GM21529 (cell line): Measurements from ENCODE around the gene MAEL.
"Not testable (repeated sequence)": the region's sequence is repeated elsewhere in the genome, so short reads cannot be mapped to it uniquely, and the experiment has no call there.

ENCODE experiments used
- ATAC-seq: cut with Tn5 transposase; IDR thresholded peaks from one replicate; pipeline ENCODE4 v1.9.1; 2021; ENCODE audit not compliant: unreplicated experiment

The MAEL gene

GRCh38 chr1:166977951-166978350 lies 11.1 kb upstream of the MAEL start:
- ATAC-seq: no peak

GRCh38 chr1:166978821-166979220 lies 10.3 kb upstream of the MAEL start:
- peak; percentile 37 for ATAC-seq

- ATAC-seq: no peak
Measured at GRCh38 chr1:166980383-166980782, 8.7 kb upstream of the MAEL start.

GRCh38 chr1:166980818-166981217 lies 8.3 kb upstream of the MAEL start:
- no peak for ATAC-seq

- no peak for ATAC-seq
Measured at GRCh38 chr1:166981589-166981988, 7.5 kb upstream of the MAEL start.

GRCh38 chr1:166999075-166999474 lies 10.0 kb downstream of the MAEL start:
- peak; percentile 29 for ATAC-seq

- ATAC-seq: peak; percentile 74
Measured at GRCh38 chr1:166999500-167000055, 10.5 kb downstream of the MAEL start.

- no peak for ATAC-seq
Measured at GRCh38 chr1:167000546-167000945, 11.5 kb downstream of the MAEL start.

- no peak for ATAC-seq
Measured at GRCh38 chr1:167002354-167002753, 13.3 kb downstream of the MAEL start.

GRCh38 chr1:167003711-167004110 lies 14.6 kb downstream of the MAEL start:
- no peak for ATAC-seq

- no peak for ATAC-seq
Measured at GRCh38 chr1:167011560-167012191, 22.6 kb downstream of the MAEL start.

GRCh38 chr1:167012570-167012969 lies 23.5 kb downstream of the MAEL start:
- no peak for ATAC-seq

GRCh38 chr1:167013108-167013929 lies 24.2 kb downstream of the MAEL start:
- ATAC-seq: no peak

GRCh38 chr1:167016100-167016750 lies 27.1 kb downstream of the MAEL start:
- no peak for ATAC-seq

- peak; percentile 38 for ATAC-seq
Measured at GRCh38 chr1:167022384-167022783, 33.3 kb downstream of the MAEL start.

GRCh38 chr1:167029553-167029952 lies 40.5 kb downstream of the MAEL start:
- not testable (repeated sequence) for ATAC-seq

- no peak for ATAC-seq
Measured at GRCh38 chr1:167033646-167034045, 44.6 kb downstream of the MAEL start.

- ATAC-seq: peak; percentile 99
Measured at GRCh38 chr1:167043752-167044488, 54.8 kb downstream of the MAEL start.

GRCh38 chr1:167051907-167052306 lies 62.8 kb downstream of the MAEL start:
- ATAC-seq: no peak

- ATAC-seq: no peak
Measured at GRCh38 chr1:167052389-167052788, 63.3 kb downstream of the MAEL start.

- ATAC-seq: no peak
Measured at GRCh38 chr1:167054531-167054930, 65.5 kb downstream of the MAEL start.
